Measurements from ENCODE around the gene CCDC107.

Gene CCDC107

GRCh38 chr9:35691334-35691650, 33.2 kb downstream of the CCDC107 start:
- Histone ChIP-seq H3K4me1 (ENCODE audit: control insufficient read depth, insufficient read depth, low read length) (peaks cover 3% of the 10 kb centered on the region; the same call in 1 of the 2 replicates), H3K9me3 (ENCODE audit: control insufficient read depth, insufficient read depth, low read depth, low read length) (no peaks in the 10 kb centered on the region), H3K36me3 (ENCODE audit: control insufficient read depth in 2 of 2, insufficient read depth in 1 of 2, low read length in 2 of 2) (peaks cover 0 to 7% of the 10 kb centered on the region in 2 experiments; a peak in 1 of 3 replicates), H3K4me3 (ENCODE audit: low read depth, low read length) (peak overlapping the region; percentile 58), H3K27ac (ENCODE audit: extremely low read depth, low read depth, low read length) (no peak overlapping the region; the same call in 1 of the 2 replicates)
- CTCF ChIA-PET: interaction anchor here (0.6 to 9.0 kb wide), 9 partner anchors 8 to 216 kb away, joined by 3 to 157 read pairs (median 3); partner anchors contain the start of genes ARHGEF39, CCDC107, CREB3 and RMRP
- POLR2A ChIA-PET: interaction anchor here (0.6 to 2.9 kb wide), 12 partner anchors 11 to 1954 kb away, joined by 3 to 23 read pairs (median 6); partner anchors contain the start of genes ARHGEF39, CCDC107, CREB3 and RMRP
- TF ChIP-seq ZNF544 (tag by site-specific recombination; IDR thresholded peaks at IDR 0.05) (no peak), ZNF335 (tag by site-specific recombination; conservative IDR thresholded peaks at IDR 0.05) (0 out of 2 replicates have a peak, but pooled peaks have one; percentile 77)

- Histone ChIP-seq H3K36me3 (ENCODE audit: control insufficient read depth in 2 of 2, insufficient read depth in 1 of 2, low read length in 2 of 2) (peaks cover 0 to 12% of the 10 kb centered on the region in 2 experiments; a peak in 1 of 3 replicates), H3K27ac (ENCODE audit: extremely low read depth, low read depth, low read length) (no peak overlapping the region), H3K4me1 (ENCODE audit: control insufficient read depth, insufficient read depth, low read length) (peaks cover 3% of the 10 kb centered on the region; the same call in 1 of the 2 replicates), H3K9me3 (ENCODE audit: control insufficient read depth, insufficient read depth, low read depth, low read length) (no peaks in the 10 kb centered on the region), H3K4me3 (ENCODE audit: low read depth, low read length) (no peak overlapping the region)
- CTCF ChIA-PET: interaction anchor here (0.6 to 9.0 kb wide), 8 partner anchors 8 to 215 kb away, joined by 3 to 157 read pairs (median 3); partner anchors contain the start of genes ARHGEF39, CCDC107, CREB3 and RMRP
- POLR2A ChIA-PET: interaction anchor here (0.6 to 2.9 kb wide), 8 partner anchors 21 to 1954 kb away, joined by 3 to 23 read pairs (median 9); partner anchors contain the start of genes CCDC107, CREB3, RMRP and TLN1
- no peak for TF ChIP-seq ZNF585B (tag by site-specific recombination; IDR thresholded peaks at IDR 0.05)
- TF ChIP-seq ZNF335 (tag by site-specific recombination; conservative IDR thresholded peaks at IDR 0.05): peak; percentile 70
These were observed 33.7 kb downstream of the CCDC107 start for GRCh38 chr9:35691757-35692301.

GRCh38 chr9:35695943-35696401, 37.9 kb downstream of the CCDC107 start:
- TF ChIP-seq ZNF747 (tag by site-specific recombination; IDR thresholded peaks at IDR 0.05) (no peak), ZNF610 (tag by site-specific recombination; IDR thresholded peaks at IDR 0.05; ENCODE audit: borderline replicate concordance) (no peak), RBAK (tag by site-specific recombination; IDR thresholded peaks at IDR 0.05) (no peak), ZBTB17 (tag by site-specific recombination; IDR thresholded peaks at IDR 0.05) (no peak), TSHZ1 (tag by site-specific recombination; IDR thresholded peaks at IDR 0.05; ENCODE audit: borderline replicate concordance) (no peak), ZNF157 (tag by site-specific recombination; IDR thresholded peaks at IDR 0.05) (no peak), ZNF513 (tag by site-specific recombination; IDR thresholded peaks at IDR 0.05) (no peak), ZNF169 (tag by site-specific recombination; IDR thresholded peaks at IDR 0.05) (no peak), ZSCAN18 (tag by site-specific recombination; IDR thresholded peaks at IDR 0.05) (no peak), ZNF623 (tag by site-specific recombination; IDR thresholded peaks at IDR 0.05) (no peak)
- peaks cover 15 to 54% of the 10 kb centered on the region in 2 experiments; a peak in 2 of 3 replicates for H3K36me3 ChIP-seq (ENCODE audit: control insufficient read depth in 2 of 2, insufficient read depth in 1 of 2, low read length in 2 of 2)
- H3K9me3 ChIP-seq (ENCODE audit: control insufficient read depth, insufficient read depth, low read depth, low read length): no peaks in the 10 kb centered on the region
- H3K27ac ChIP-seq (ENCODE audit: extremely low read depth, low read depth, low read length): no peak overlapping the region
- ChIA-PET CTCF (interaction anchor here (0.6 to 9.0 kb wide), 25 partner anchors 8 to 675 kb away, joined by 3 to 157 read pairs (median 9); partner anchors contain the start of genes ARHGEF39, CA9, CCDC107 and CREB3), POLR2A (interaction anchor here (0.7 to 3.8 kb wide), 10 partner anchors 7 to 38 kb away, joined by 3 to 31 read pairs (median 4); partner anchors contain the start of genes ARHGEF39, CCDC107, CREB3 and RMRP)
- H3K4me1 ChIP-seq (ENCODE audit: control insufficient read depth, insufficient read depth, low read length): no peaks in the 10 kb centered on the region
- H3K4me3 ChIP-seq (ENCODE audit: low read depth, low read length): no peak overlapping the region

Data from HEK293 (cell line).